ENCODE data around the gene TMEM190. TPM values are rescaled to one million over a fixed set of nuclear protein-coding genes. Genes with fewer than 3 reads are reported as not detected.
A peak's percentile ranks its signal among the peaks of the same experiment; 100 is the strongest.
"Not testable (repeated sequence)": the region's sequence is repeated elsewhere in the genome, so short reads cannot be mapped to it uniquely, and the experiment has no call there.

TMEM190 gene
- total RNA-seq, 4 donors from 2014 or later = not detected

GRCh38 chr19:55406091-55406825, 29.6 kb downstream of the TMEM190 start:
- 81% methylated on average over 14 of the region's 14 CpGs for WGBS
- H3K9me3 ChIP-seq = no peaks in the 10 kb centered on the region

GRCh38 chr19:55406826-55407549, 30.4 kb downstream of the TMEM190 start:
- no peak for TF ChIP-seq POLR2AphosphoS5 (IDR thresholded peaks at IDR 0.05)
- no peak for TF ChIP-seq CTCF (IDR thresholded peaks at IDR 0.05)
- TF ChIP-seq POLR2A (IDR thresholded peaks at IDR 0.05) = no peak
- TF ChIP-seq EP300 (IDR thresholded peaks at IDR 0.05) = no peak
- 30% methylated on average over 17 of the region's 35 CpGs for WGBS
- Histone ChIP-seq H3K4me1 (peaks cover 15% of the 10 kb centered on the region), H3K4me3 (peak overlapping the region; percentile 97), H3K36me3 (peaks cover 29% of the 10 kb centered on the region), H3K27me3 (no peaks in the 10 kb centered on the region), H3K27ac (peak overlapping the region; percentile 96), H3K9me3 (no peaks in the 10 kb centered on the region)
- DNase-seq (ENCODE audit: low spot score in 2 of 2) = peak in 1 of 2 donors; percentile 77

More at GRCh38 chr19:55406091-55406825, 29.6 kb downstream of the TMEM190 start:
- DNase-seq (ENCODE audit: low spot score in 2 of 2) = no peak
- Histone ChIP-seq H3K4me3 (peak overlapping the region; percentile 97), H3K36me3 (peaks cover 35% of the 10 kb centered on the region), H3K27ac (no peak overlapping the region), H3K4me1 (peaks cover 15% of the 10 kb centered on the region), H3K27me3 (no peaks in the 10 kb centered on the region)
- TF ChIP-seq POLR2A (IDR thresholded peaks at IDR 0.05) = no peak
- no peak for TF ChIP-seq EP300 (IDR thresholded peaks at IDR 0.05)
- no peak for TF ChIP-seq CTCF (IDR thresholded peaks at IDR 0.05)
- no peak for TF ChIP-seq POLR2AphosphoS5 (IDR thresholded peaks at IDR 0.05)

- peaks cover 15% of the 10 kb centered on the region for H3K4me1 ChIP-seq
- 2% methylated on average over 18 of the region's 36 CpGs for WGBS
Measured at GRCh38 chr19:55407550-55407799, 30.8 kb downstream of the TMEM190 start, which contains the start of gene UBE2S. Gene UBE2S (minus strand): TSS chr19:55407788. CDS start chr19:55407589, 199 bp downstream.

GRCh38 chr19:55407800-55408532, 31.3 kb downstream of the TMEM190 start:
- H3K4me3 ChIP-seq = peak overlapping the region; percentile 97
- H3K9me3 ChIP-seq = no peaks in the 10 kb centered on the region
- peaks cover 15% of the 10 kb centered on the region for H3K4me1 ChIP-seq
- H3K27ac ChIP-seq = peak overlapping the region; percentile 96
- WGBS = under 1% methylated on average over 55 of the region's 72 CpGs
- TF ChIP-seq CTCF (IDR thresholded peaks at IDR 0.05) (no peak), POLR2AphosphoS5 (IDR thresholded peaks at IDR 0.05) (peak in 2 of 3 donors; percentile 47 to 53), POLR2A (IDR thresholded peaks at IDR 0.05) (no peak), EP300 (IDR thresholded peaks at IDR 0.05) (no peak)
- peak; percentile 99 to 100 for DNase-seq (ENCODE audit: low spot score in 2 of 2)
- peaks cover 19% of the 10 kb centered on the region for H3K36me3 ChIP-seq
- H3K27me3 ChIP-seq = no peaks in the 10 kb centered on the region

More at GRCh38 chr19:55407550-55407799, 30.8 kb downstream of the TMEM190 start, which contains the start of gene UBE2S:
- H3K4me3 ChIP-seq = peak within 1 kb of the TSS; percentile 97
- H3K36me3 ChIP-seq = peaks cover 24% of the 10 kb centered on the region
- H3K27ac ChIP-seq = peak within 1 kb of the TSS; percentile 96
- TF ChIP-seq POLR2AphosphoS5 (IDR thresholded peaks at IDR 0.05) (peak in 1 of 3 donors; percentile 97), POLR2A (IDR thresholded peaks at IDR 0.05) (peak; percentile 96 to 99)
- DNase-seq (ENCODE audit: low spot score in 2 of 2); H3K9me3 ChIP-seq; H3K27me3 ChIP-seq: not testable (repeated sequence)

- peaks cover 14% of the 10 kb centered on the region for H3K36me3 ChIP-seq
- no peak for TF ChIP-seq EP300 (IDR thresholded peaks at IDR 0.05)
- no peaks in the 10 kb centered on the region for H3K27me3 ChIP-seq
- H3K27ac ChIP-seq = peak overlapping the region; percentile 96
- peak overlapping the region; percentile 97 for H3K4me3 ChIP-seq
- peaks cover 15% of the 10 kb centered on the region for H3K4me1 ChIP-seq
- WGBS = 75% methylated on average over 8 of the region's 9 CpGs
- DNase-seq (ENCODE audit: low spot score in 2 of 2) = no peak
- no peaks in the 10 kb centered on the region for H3K9me3 ChIP-seq
Measured at GRCh38 chr19:55408533-55408872, 31.9 kb downstream of the TMEM190 start.

- not testable (repeated sequence) for H3K27me3 ChIP-seq; H3K36me3 ChIP-seq; DNase-seq (ENCODE audit: low spot score in 2 of 2); H3K27ac ChIP-seq; H3K4me3 ChIP-seq; H3K9me3 ChIP-seq
- H3K4me1 ChIP-seq = peaks cover 15% of the 10 kb centered on the region
- 95% methylated on average over 8 of the region's 8 CpGs for WGBS
Measured at GRCh38 chr19:55409179-55409578, 32.6 kb downstream of the TMEM190 start.

Data from suprapubic skin (tissue), 4 donors.